Mononuclear cell (primary cell): ENCODE data around the gene SOX18. TPM values are rescaled to one million over a fixed set of nuclear protein-coding genes. Genes with fewer than 3 reads are reported as not detected.

Experiments used
- H3K27me3 ChIP-seq: 2 replicates; pipeline ENCODE4 v1.6.0; 2011; ENCODE audit warnings: low read length, control low read depth; ENCODE audit not compliant: insufficient read depth
- H3K4me1 ChIP-seq: 2 replicates; pipeline ENCODE4 v1.5.1; 2011; ENCODE audit warnings: mild to moderate bottlenecking, low read length, control low read depth; ENCODE audit not compliant: insufficient read depth
- H3K4me3 ChIP-seq: 2 replicates; pipeline ENCODE4 v1.5.1; 2011; ENCODE audit warnings: mild to moderate bottlenecking, low read length, moderate library complexity
- H3K9me3 ChIP-seq: 2 replicates; pipeline ENCODE4 v1.5.1; 2011; ENCODE audit warnings: low read depth, mild to moderate bottlenecking, control low read depth, low read length
- total RNA-seq: library from RNA; depleted of rRNA; stranded (reverse); fragments of >200 nt; gene quantifications from one replicate; pipeline ENCODE4 v1.2.3, GENCODE V29; 2012

Gene SOX18
- total RNA-seq, 1 donor: not detected

DNA sequence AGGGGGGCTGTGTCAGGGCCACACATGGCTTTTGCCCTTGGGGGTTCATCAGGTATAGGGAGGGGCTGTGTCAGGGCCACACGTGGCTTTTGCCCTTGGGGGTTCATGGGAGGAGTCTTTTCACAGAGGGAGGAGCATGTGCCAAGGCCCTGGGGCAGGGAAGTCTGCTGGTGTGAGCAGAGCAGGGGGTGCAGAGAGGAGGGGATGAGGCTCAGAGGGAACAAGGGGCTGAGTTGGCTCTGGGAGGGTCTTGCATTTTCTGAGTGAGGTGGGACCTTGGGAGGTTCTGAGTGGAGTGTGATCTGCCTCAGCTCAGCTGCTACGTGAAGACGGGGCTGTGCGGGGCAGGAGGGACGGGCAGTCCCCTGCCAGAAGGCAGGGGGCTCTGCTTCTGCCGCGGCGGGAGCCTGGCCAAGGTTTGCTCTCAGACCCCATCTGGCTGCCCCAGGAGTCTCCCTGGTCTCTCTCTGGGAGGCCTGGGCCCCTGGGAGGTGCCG lies 6.0 kb upstream of the SOX18 start:
- Histone ChIP-seq H3K4me1 (peaks cover 9% of the 10 kb centered on the region), H3K4me3 (no peak overlapping the region), H3K9me3 (no peaks in the 10 kb centered on the region), H3K27me3 (peaks cover 14% of the 10 kb centered on the region)

DNA sequence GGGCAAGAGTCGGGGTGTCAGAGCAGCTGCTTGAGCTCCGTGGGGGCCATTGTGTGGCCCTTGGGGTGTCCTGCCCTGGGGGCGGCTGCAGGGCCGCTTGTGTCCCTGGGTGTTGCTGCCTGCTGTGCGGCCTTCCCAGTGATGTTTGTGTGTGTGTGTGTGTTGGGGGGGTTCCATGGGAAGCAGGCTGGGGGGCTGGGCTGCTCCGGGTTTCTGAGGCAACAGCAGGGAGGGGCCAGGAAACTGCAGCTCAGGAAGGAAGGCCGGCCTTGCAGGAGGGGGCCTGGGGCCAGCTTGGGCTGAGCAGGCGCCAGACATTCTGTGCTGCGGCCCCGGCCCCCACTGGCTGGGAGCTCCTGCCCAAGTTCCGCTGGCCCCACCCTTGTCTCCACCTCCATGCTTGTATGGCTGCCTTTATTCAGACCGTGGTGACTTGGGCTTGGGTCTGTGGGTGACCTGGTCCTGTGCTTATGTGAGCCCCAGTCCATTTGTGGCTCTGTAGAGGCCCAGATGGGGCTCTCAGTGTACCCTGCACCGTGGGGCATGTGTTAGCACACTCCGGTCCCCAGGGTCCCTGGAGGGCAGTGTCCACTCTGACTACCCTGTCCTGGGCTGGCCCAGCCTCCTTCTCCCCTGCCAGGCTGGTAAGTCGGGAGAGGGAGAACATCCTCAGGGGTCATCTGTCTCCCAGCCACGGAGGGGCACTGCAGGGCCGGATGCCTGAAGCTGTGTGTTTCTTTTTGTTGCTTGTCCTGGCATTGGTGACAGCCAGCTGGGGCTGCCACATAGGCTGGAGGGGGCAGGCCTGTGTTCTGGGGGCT lies 4.6 kb upstream of the SOX18 start:
- peaks cover 9% of the 10 kb centered on the region for H3K4me1 ChIP-seq
- H3K9me3 ChIP-seq: no peaks in the 10 kb centered on the region
- H3K27me3 ChIP-seq: peaks cover 22% of the 10 kb centered on the region
- H3K4me3 ChIP-seq: no peak overlapping the region

DNA sequence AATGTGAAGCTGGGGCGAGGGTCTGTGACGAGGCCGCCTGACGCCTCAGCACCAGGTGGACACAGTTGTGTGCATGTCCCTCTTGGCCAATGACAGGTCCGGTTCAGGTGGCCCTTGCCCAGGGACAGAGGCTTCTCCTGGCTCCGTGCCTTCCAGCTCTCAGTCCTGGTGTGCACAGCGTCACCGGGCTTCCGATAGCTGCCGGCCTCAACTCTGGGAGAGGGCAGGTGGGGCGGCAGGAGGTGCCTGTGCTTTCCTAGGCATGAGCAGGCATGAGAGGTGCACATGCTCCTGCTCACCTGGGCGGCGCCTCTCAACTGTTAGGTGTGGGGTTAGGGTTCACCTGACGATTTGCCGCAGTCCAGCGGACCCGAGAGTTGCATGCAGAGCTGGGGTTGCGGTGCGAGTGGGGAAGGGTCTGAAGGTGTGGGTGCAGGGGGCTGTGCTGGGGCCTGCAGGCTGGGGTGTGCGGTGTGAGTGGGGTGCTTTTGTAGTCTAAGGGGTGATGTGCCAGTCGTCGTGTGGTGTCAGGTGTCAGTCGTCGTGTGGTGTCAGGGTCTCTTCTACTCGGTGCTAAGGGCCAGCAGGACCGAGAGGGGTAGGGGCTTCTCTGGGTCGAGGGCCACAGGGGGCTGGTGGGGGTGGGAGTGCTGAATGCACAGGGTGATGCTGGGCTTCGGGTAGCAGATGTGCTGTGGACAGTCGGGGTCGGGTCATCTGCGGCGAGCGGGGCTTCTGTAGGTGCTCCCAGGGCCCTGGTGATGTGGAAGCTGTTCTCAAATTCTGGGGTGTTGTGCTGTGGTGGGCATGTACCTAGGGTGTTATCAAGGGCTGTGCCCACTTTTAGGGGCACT lies 3.8 kb upstream of the SOX18 start:
- H3K4me3 ChIP-seq: no peak overlapping the region
- no peaks in the 10 kb centered on the region for H3K9me3 ChIP-seq
- H3K27me3 ChIP-seq: peaks cover 22% of the 10 kb centered on the region
- peaks cover 9% of the 10 kb centered on the region for H3K4me1 ChIP-seq

DNA sequence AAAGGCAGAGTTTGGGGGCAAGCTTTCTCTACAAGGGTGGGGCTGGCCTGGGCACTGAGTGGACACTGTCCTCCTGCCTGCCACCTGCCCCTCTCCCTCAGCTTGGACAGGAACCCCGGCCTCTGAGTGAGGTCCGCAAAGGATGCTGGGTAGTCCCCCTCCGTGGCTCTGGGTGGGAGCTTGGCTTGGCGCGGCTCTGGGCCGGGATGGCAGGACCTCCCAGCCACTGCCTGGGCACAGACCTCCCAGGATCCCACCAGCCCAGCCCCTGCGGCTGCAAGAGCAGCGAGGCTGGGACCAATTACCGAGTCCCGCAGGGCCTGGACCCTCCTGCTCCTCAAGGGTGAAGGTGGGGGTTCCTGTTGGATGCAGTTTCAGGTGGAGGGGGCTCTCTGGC lies 2.9 kb upstream of the SOX18 start:
- Histone ChIP-seq H3K27me3 (peaks cover 30% of the 10 kb centered on the region), H3K4me1 (peaks cover 2% of the 10 kb centered on the region), H3K4me3 (no peak overlapping the region), H3K9me3 (no peaks in the 10 kb centered on the region)

- H3K4me3 ChIP-seq: no peak overlapping the region
- H3K9me3 ChIP-seq: no peaks in the 10 kb centered on the region
- H3K4me1 ChIP-seq: no peaks in the 10 kb centered on the region
- peaks cover 32% of the 10 kb centered on the region for H3K27me3 ChIP-seq
These were observed 2.3 kb upstream of the SOX18 start for GRCh38 chr20:64051561-64052325.

GRCh38 chr20:64051033-64051452 lies 1.6 kb upstream of the SOX18 start:
- Histone ChIP-seq H3K9me3 (no peaks in the 10 kb centered on the region), H3K27me3 (peaks cover 35% of the 10 kb centered on the region), H3K4me3 (no peak overlapping the region), H3K4me1 (no peaks in the 10 kb centered on the region)

- Histone ChIP-seq H3K4me1 (no peaks in the 10 kb centered on the region), H3K27me3 (peaks cover 37% of the 10 kb centered on the region), H3K9me3 (no peaks in the 10 kb centered on the region), H3K4me3 (no peak overlapping the region)
These were observed 1.0 kb upstream of the SOX18 start for GRCh38 chr20:64050261-64051032.

DNA sequence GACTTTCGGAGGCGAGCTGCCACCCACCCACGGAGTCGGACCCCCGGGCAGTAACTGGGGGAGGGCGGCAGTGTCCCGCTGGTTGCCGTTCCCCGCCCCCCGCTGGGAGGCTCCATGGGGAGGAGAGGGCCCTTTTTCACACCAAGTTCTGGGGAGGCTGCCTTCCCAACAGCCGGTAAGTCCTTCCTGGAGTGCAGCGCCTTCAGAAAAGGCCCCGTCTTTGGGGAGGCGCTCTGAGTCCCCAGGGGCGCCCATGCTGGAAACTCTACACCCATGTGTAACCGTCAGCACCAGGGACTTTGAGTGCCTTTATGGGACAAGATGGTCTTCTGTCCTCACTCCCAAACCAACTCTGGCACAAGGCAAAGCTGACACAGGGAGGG lies 430 bp upstream of the SOX18 start:
- H3K9me3 ChIP-seq: no peaks in the 10 kb centered on the region
- H3K27me3 ChIP-seq: peaks cover 37% of the 10 kb centered on the region
- H3K4me1 ChIP-seq: no peaks in the 10 kb centered on the region
- no peak overlapping the region for H3K4me3 ChIP-seq

DNA sequence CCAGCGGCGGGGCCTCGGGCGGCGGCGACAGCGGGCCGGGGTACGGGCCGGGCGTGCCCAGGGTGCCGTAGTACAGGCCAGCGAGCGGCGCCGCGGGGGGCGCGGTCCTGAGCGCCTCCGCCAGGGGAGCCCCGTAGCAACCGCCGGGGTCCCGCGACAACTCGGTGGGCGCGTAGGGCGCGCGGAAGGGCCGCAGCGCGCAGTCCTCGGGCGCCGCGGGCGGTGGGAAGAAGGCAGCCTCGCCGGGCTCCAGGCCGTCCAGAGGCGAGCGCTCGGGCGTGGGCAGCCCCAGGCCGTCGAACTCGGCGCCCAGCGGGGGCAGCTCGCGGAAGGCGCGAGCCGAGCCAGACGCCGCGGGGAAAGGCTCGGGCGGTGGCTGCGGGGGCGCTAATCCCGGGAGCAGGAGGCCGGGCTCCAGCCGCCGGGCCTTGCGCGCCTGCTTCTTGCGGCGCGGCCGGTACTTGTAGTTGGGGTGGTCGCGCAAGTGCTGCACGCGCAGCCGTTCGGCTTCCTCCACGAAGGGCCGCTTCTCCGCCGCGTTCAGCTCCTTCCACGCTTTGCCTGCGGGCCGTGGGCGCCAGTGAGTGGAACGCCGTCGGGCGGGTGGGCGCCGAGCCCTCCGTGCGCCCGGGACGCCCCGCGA lies 916 bp downstream of the SOX18 start:
- no peaks in the 10 kb centered on the region for H3K4me1 ChIP-seq
- H3K27me3 ChIP-seq: peaks cover 37% of the 10 kb centered on the region

DNA sequence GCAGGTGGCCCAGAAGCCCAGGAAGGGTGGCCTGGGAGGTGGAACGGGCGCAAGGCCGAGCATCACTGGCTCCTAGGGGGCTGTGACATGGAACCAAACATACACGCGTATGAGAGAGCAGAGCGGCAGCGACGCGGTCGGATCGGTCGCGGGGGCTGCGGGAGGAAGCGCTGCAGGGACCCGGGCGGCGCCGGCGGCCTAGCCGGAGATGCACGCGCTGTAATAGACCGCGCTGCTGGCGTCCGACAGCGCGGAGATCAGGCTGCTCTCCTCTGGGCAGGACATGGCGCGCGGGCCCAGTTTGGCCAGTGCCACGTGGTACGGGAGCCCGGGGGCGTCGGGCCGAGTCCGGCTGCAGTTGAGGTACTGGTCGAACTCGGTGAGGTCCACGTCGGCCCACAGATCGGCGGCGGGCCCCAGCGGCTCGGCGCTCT lies 1.5 kb downstream of the SOX18 start:
- no peaks in the 10 kb centered on the region for H3K9me3 ChIP-seq
- no peaks in the 10 kb centered on the region for H3K4me1 ChIP-seq
- H3K27me3 ChIP-seq: peaks cover 37% of the 10 kb centered on the region
- no peak overlapping the region for H3K4me3 ChIP-seq

More for the DNA sequence above, 916 bp downstream of the SOX18 start:
- Histone ChIP-seq H3K9me3 (no peaks in the 10 kb centered on the region), H3K4me3 (no peak overlapping the region)

DNA sequence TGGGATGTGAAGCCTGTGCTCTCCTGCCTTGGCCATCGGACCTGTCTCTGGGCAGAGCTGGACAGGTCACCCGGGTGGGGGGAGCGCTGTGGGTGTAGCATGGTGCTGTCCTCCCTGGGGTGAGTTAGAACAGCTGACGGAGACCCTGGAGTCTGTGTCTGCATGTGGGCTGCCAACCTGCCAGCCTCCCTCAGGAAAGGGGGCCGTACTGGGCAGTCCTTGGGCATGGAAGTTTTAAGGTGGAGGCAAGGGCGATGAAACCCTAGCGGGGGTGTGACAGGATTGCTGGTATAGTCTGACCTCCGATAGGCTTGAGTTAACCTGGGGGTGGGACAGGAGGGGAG lies 2.4 kb downstream of the SOX18 start:
- Histone ChIP-seq H3K27me3 (peaks cover 37% of the 10 kb centered on the region), H3K9me3 (no peaks in the 10 kb centered on the region), H3K4me1 (peaks cover 5% of the 10 kb centered on the region), H3K4me3 (no peak overlapping the region)

GRCh38 chr20:64045346-64046011 lies 4.0 kb downstream of the SOX18 start:
- Histone ChIP-seq H3K9me3 (no peaks in the 10 kb centered on the region), H3K4me3 (no peak overlapping the region), H3K4me1 (peaks cover 16% of the 10 kb centered on the region), H3K27me3 (peaks cover 34% of the 10 kb centered on the region)

GRCh38 chr20:64044484-64045247 lies 4.8 kb downstream of the SOX18 start:
- Histone ChIP-seq H3K9me3 (no peaks in the 10 kb centered on the region), H3K27me3 (peaks cover 29% of the 10 kb centered on the region), H3K4me3 (no peak overlapping the region), H3K4me1 (peaks cover 19% of the 10 kb centered on the region)
